Breast epithelium (tissue), 4 donors: ENCODE results near the gene VDAC2. TPM values are rescaled to one million over a fixed set of nuclear protein-coding genes. Genes with fewer than 3 reads are reported as not detected.

Experiments used
- DNase-seq, 2 donors: peaks; one replicate each; pipeline ENCODE4 v3.0.0-alpha.2; 2019; ENCODE audit warnings: low spot score in 2 of 2
- H3K27ac ChIP-seq, 2 donors: fragments of 200-600 bp; sonication (generic) in 1 of 2; one replicate each; pipeline ENCODE4 v1.5.1; 2016 to 2019; ENCODE audit warnings: mild to moderate bottlenecking in 1 of 2
- H3K27me3 ChIP-seq, 2 donors: fragments of 200-600 bp; sonication (generic) in 1 of 2; one replicate each; pipeline versions ENCODE4 v1.5.1 to v1.6.0; 2017 to 2019; ENCODE audit warnings: control low read depth in 1 of 2, mild to moderate bottlenecking in 1 of 2
- H3K36me3 ChIP-seq: fragments of 200-600 bp; one replicate; pipeline ENCODE4 v1.5.1; 2019
- H3K4me1 ChIP-seq, 2 donors: fragments of 200-600 bp; sonication (generic); one replicate each; pipeline ENCODE4 v1.5.1; 2016 to 2019; ENCODE audit warnings: control low read depth in 1 of 2
- H3K4me3 ChIP-seq, 3 donors: fragments of 200-600 bp; sonication (generic); 1 replicate in 2 of 3; 2 replicates in 1 of 3; pipeline ENCODE4 v1.5.1; 2016 to 2019; ENCODE audit warnings: mild to moderate bottlenecking in 3 of 3, moderate library complexity in 2 of 3
- H3K9me3 ChIP-seq, 2 donors: fragments of 200-600 bp; sonication (generic) in 1 of 2; one replicate each; pipeline ENCODE4 v1.5.1; 2016 to 2019; ENCODE audit warnings: control low read depth in 1 of 2
- CTCF ChIP-seq, 3 donors: fragments of 450-650 bp; IDR thresholded peaks; one replicate each; pipeline ENCODE4 v1.5.1; 2016 to 2017; ENCODE audit warnings: antibody characterized with exemption in 3 of 3, mild to moderate bottlenecking in 3 of 3, moderate library complexity in 3 of 3
- POLR2A ChIP-seq: fragments of 450-650 bp; IDR thresholded peaks from one replicate; pipeline ENCODE4 v1.6.1; 2016; ENCODE audit warnings: antibody characterized with exemption, mild to moderate bottlenecking, moderate library complexity
- POLR2AphosphoS5 ChIP-seq, 3 donors: sonication (generic); formaldehyde crosslinking; IDR thresholded peaks; one replicate each; pipeline ENCODE4 v1.6.1; 2017; ENCODE audit warnings: antibody characterized with exemption in 3 of 3
- intact Hi-C: fragments of 100-400 bp; cut with DNase I; formaldehyde crosslinking; loops from one replicate; pipeline ENCODE4 v1.15.1; 2023; ENCODE audit warnings: low total_unique reads
- total RNA-seq, 3 donors: library from RNA; depleted of rRNA; stranded (reverse); fragments of >200 nt; gene quantifications; one replicate each; pipeline ENCODE4 v1.1.0, GENCODE V29; 2016

Gene VDAC2
- total RNA-seq, 3 donors from 2014 or later = 86.2 to 127 (median 91.6) TPM

- Histone ChIP-seq H3K9me3 (no peaks in the 10 kb centered on the region), H3K27ac (peak overlapping the region in 1 of 2 donors; percentile 66)
- no peak for DNase-seq
Measured at GRCh38 chr10:75207079-75207856, 3.3 kb upstream of the VDAC2 start.

GRCh38 chr10:75207857-75208144 is 2.8 kb upstream of the VDAC2 start:
- intact Hi-C loops = no loop called here
- no peaks in the 10 kb centered on the region for H3K9me3 ChIP-seq
- peak overlapping the region in 1 of 2 donors; percentile 66 for H3K27ac ChIP-seq
- no peaks in the 10 kb centered on the region for H3K36me3 ChIP-seq
- no peak overlapping the region for H3K4me3 ChIP-seq
- peaks cover 2 to 12% of the 10 kb centered on the region in 2 donors for H3K4me1 ChIP-seq
- no peak for DNase-seq
- no peak for TF ChIP-seq POLR2A
- no peak for TF ChIP-seq CTCF (IDR thresholded peaks at IDR 0.05)
- no peak for TF ChIP-seq POLR2AphosphoS5 (IDR thresholded peaks at IDR 0.05)
- H3K27me3 ChIP-seq = no peaks in the 10 kb centered on the region

More at GRCh38 chr10:75207079-75207856, 3.3 kb upstream of the VDAC2 start:
- no peaks in the 10 kb centered on the region for H3K36me3 ChIP-seq
- intact Hi-C loops = no loop called here
- no peaks in the 10 kb centered on the region for H3K27me3 ChIP-seq
- peaks cover 2 to 7% of the 10 kb centered on the region in 2 donors for H3K4me1 ChIP-seq
- H3K4me3 ChIP-seq = no peak overlapping the region
- TF ChIP-seq POLR2AphosphoS5 (IDR thresholded peaks at IDR 0.05) = no peak
- TF ChIP-seq POLR2A = no peak
- no peak for TF ChIP-seq CTCF (IDR thresholded peaks at IDR 0.05)

GRCh38 chr10:75208181-75208580 is 2.4 kb upstream of the VDAC2 start:
- Histone ChIP-seq H3K4me3 (no peak overlapping the region), H3K27ac (peak overlapping the region; percentile 13 to 66), H3K36me3 (no peaks in the 10 kb centered on the region), H3K9me3 (no peaks in the 10 kb centered on the region), H3K4me1 (peaks cover 2 to 12% of the 10 kb centered on the region in 2 donors), H3K27me3 (no peaks in the 10 kb centered on the region)
- peak in 1 of 2 donors; percentile 36 for DNase-seq
- TF ChIP-seq POLR2AphosphoS5 (IDR thresholded peaks at IDR 0.05) = no peak
- no peak for TF ChIP-seq POLR2A
- no peak for TF ChIP-seq CTCF (IDR thresholded peaks at IDR 0.05)
- intact Hi-C loops = no loop called here

DNA sequence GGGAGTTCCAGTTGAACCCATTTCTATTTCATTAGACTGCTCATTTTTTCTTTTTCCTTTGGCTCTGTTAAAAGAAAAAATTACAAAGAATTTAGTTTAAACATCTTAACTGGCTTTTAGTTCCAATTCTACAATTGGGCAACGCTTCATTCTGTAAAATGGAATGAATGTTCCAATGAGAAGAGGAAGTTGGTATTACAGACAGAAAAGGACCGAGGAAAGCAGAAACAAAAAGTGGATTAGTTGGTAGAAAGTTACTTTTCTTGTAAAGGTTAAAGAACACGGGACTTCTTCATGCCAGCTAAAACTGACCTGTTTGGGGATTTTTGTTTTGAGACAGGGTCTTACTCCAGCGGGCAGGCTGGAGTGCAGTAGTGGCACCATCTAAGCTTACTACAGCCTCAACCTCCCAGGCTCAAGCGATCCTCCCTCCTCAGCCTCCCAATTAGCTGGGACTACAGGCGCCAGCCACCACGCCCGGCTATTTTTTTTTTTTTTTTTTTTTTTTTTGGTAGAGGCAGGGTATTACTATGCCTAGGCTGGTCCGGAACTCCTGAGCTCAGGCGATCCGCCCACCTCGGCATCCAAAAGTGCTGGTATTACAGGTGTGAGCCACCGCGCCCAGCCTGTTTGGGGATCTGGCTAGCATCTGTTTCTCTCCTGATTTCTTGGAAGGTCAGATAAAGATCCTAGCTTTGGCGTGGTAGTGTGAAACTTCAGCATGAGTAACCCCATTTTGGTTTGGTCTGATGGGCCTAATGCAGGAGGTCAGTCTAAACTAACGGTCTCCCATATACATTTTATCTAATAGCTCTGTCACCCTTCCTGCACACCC is 1.3 kb upstream of the VDAC2 start:
- no peak for DNase-seq
- intact Hi-C loops = no loop called here
- Histone ChIP-seq H3K4me1 (peaks cover 2 to 12% of the 10 kb centered on the region in 2 donors), H3K27me3 (no peaks in the 10 kb centered on the region), H3K36me3 (no peaks in the 10 kb centered on the region), H3K4me3 (peak overlapping the region; percentile 81 to 92 (median 88)), H3K27ac (peak overlapping the region; percentile 95 to 100), H3K9me3 (no peaks in the 10 kb centered on the region)
- TF ChIP-seq CTCF (IDR thresholded peaks at IDR 0.05) = no peak

DNA sequence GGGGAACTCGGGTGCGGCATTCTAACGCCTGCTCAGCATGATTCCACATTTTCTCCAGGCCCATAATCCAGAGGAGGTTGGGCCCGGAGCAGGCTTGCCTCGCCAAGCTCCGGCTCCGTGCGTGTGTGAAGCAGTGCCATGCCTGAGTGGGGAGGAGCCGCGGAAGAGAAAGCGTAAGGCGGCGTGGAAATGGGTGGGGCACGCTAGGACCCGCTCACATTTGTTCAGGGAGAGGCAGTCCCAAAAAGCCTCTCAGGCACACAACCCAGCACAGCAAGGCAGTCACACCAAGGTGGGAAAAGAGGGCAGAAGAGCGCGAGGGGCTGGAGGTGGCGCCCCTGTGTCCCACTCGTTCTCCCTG is 695 bp upstream of the VDAC2 start:
- peaks cover 2 to 12% of the 10 kb centered on the region in 2 donors for H3K4me1 ChIP-seq
- TF ChIP-seq CTCF (IDR thresholded peaks at IDR 0.05) (no peak), POLR2AphosphoS5 (IDR thresholded peaks at IDR 0.05) (peak in 2 of 3 donors; percentile 19 to 27), POLR2A (peak; percentile 30)
- no peaks in the 10 kb centered on the region for H3K36me3 ChIP-seq
- intact Hi-C loops = no loop called here
- peak overlapping the region; percentile 81 to 92 (median 88) for H3K4me3 ChIP-seq
- DNase-seq = peak; percentile 68 to 75
- H3K27ac ChIP-seq = peak overlapping the region; percentile 95 to 100
- H3K9me3 ChIP-seq = no peaks in the 10 kb centered on the region
- H3K27me3 ChIP-seq = no peaks in the 10 kb centered on the region
